ENCODE measurements around the gene HAVCR1. TPM values are rescaled to one million over a fixed set of nuclear protein-coding genes. Genes with fewer than 3 reads are reported as not detected.

HAVCR1 gene
- total RNA-seq, 1 experiment from 2014 or later: 0.36 TPM

DNA sequence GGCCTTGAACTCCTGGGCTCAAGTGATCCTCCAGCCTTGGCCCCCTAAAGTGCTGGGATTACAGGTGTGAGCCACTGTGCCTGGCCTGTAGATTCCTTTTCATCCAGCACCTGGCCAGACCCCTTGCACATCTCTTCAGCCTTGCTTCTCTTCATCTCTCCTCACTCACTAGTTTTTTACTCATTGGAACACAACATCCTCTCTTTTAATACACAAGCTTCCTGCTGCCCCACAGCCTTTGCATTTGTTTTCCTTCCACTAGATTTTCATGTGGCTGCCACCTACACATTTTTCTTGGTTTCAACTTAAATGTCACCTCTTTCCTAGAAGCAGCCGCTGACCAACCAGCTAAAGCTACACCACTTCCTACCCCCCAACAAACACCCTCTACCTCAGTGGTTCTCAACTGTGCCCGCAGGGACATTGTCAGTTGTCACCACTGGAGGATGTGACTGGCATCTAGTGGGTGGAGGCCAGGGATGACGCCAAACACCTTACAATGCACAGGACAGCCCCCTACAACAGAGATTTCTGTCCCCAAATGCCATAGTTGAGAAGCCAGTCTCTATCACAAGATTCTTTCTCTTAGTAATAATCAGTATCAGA is 33.7 kb downstream of the HAVCR1 start:
- Histone ChIP-seq H3K27me3 (ENCODE audit: control insufficient read depth, insufficient read depth, low read length) (no peaks in the 10 kb centered on the region; the same call in 1 of the 2 replicates), H3K27ac (ENCODE audit: low read length) (no peak overlapping the region), H3K4me1 (ENCODE audit: control insufficient read depth, insufficient read depth, low read length) (no peaks in the 10 kb centered on the region), H3K9me3 (ENCODE audit: control insufficient read depth, insufficient read depth, low read depth, low read length) (no peaks in the 10 kb centered on the region), H3K4me3 (ENCODE audit: low read depth in 2 of 2, low read length in 2 of 2) (no peak overlapping the region), H3K36me3 (ENCODE audit: control insufficient read depth, insufficient read depth, low read length) (no peaks in the 10 kb centered on the region)
- TF ChIP-seq, protein P1, sequence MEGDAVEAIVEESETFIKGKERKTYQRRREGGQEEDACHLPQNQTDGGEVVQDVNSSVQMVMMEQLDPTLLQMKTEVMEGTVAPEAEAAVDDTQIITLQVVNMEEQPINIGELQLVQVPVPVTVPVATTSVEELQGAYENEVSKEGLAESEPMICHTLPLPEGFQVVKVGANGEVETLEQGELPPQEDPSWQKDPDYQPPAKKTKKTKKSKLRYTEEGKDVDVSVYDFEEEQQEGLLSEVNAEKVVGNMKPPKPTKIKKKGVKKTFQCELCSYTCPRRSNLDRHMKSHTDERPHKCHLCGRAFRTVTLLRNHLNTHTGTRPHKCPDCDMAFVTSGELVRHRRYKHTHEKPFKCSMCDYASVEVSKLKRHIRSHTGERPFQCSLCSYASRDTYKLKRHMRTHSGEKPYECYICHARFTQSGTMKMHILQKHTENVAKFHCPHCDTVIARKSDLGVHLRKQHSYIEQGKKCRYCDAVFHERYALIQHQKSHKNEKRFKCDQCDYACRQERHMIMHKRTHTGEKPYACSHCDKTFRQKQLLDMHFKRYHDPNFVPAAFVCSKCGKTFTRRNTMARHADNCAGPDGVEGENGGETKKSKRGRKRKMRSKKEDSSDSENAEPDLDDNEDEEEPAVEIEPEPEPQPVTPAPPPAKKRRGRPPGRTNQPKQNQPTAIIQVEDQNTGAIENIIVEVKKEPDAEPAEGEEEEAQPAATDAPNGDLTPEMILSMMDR (IDR thresholded peaks at IDR 0.05): no peak
- ATAC-seq (no peak), DNase-seq (ENCODE audit: low read depth, low spot score) (no peak)
- POLR2A ChIA-PET: no interaction called here
- BruUV-seq (replicated peaks): no TSS peak
- intact Hi-C loops (cut with micrococcal nuclease; ENCODE audit: unreplicated experiment): no loop called here
- CTCF ChIA-PET: no interaction called here
- in situ Hi-C loops (cut with HindIII; ENCODE audit: low pct_unique_long_range_greater_than_20kb, low sequenced_read_pairs): no loop called here

DNA sequence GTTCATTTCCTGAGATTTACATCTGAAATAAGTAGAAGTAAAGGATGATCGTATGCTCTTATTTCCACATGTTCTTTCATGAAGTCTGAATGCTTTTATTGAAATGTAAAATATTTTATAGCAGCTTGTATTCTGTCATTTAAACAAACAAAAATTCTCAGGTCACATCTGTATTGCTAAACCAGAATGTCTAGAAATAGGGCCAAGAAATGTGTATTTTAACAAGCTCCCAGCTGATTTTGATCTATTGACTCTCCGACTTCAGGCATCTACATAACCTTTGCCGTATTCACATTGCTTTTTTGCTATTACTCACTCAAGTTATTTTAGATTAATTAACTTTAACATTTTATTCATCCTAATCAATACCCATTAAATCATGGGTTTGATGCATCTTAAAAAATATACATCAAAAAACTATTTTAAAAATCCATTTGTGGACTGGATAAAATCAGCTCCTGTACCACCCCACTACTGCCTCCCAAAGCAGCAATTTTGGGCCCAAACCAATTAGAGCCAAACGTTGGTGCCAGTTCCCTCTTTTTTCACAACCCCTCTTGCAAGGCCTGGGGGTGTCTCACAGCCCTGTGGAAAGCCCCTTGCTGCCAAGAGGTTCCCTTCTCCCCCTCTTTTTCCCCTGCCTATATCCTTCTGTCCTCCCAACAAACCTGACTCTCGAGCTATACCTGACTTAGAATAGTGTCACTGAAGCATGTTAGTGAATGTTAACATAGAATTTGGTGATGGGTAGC is 34.5 kb downstream of the HAVCR1 start:
- Histone ChIP-seq H3K9me3 (ENCODE audit: control insufficient read depth, insufficient read depth, low read depth, low read length) (no peaks in the 10 kb centered on the region), H3K27ac (ENCODE audit: low read length) (no peak overlapping the region), H3K36me3 (ENCODE audit: control insufficient read depth, insufficient read depth, low read length) (no peaks in the 10 kb centered on the region), H3K4me1 (ENCODE audit: control insufficient read depth, insufficient read depth, low read length) (no peaks in the 10 kb centered on the region), H3K27me3 (ENCODE audit: control insufficient read depth, insufficient read depth, low read length) (no peaks in the 10 kb centered on the region), H3K4me3 (ENCODE audit: low read depth in 2 of 2, low read length in 2 of 2) (no peak overlapping the region)
- CTCF ChIA-PET: no interaction called here
- TF ChIP-seq, protein P1 (IDR thresholded peaks at IDR 0.05): no peak
- TF ChIP-seq SIN3A (IDR thresholded peaks at IDR 0.05; ENCODE audit: borderline replicate concordance, insufficient read depth, low read depth, low read length): no peak
- no peak for TF ChIP-seq TCF7L2 (IDR thresholded peaks at IDR 0.05; ENCODE audit: low read depth, low read length)
- no peak for TF ChIP-seq REST (IDR thresholded peaks at IDR 0.05; ENCODE audit: insufficient read depth in 1 of 2, low read depth in 2 of 2, low read length in 1 of 2)
- TF ChIP-seq POLR2AphosphoS5 (IDR thresholded peaks at IDR 0.05; ENCODE audit: low read depth, low read length): no peak
- POLR2A ChIA-PET: no interaction called here
- no peak for DNase-seq (ENCODE audit: low read depth, low spot score)
- no TSS peak for BruUV-seq (replicated peaks)
- in situ Hi-C loops (cut with HindIII; ENCODE audit: low pct_unique_long_range_greater_than_20kb, low sequenced_read_pairs) (no loop called here), intact Hi-C loops (cut with micrococcal nuclease; ENCODE audit: unreplicated experiment) (no loop called here)
- no peak for ATAC-seq
